Smooth muscle cell of the brain vasculature (primary cell): ENCODE data around the gene CC2D1A.
"Not testable (repeated sequence)": the region's sequence is repeated elsewhere in the genome, so short reads cannot be mapped to it uniquely, and the experiment has no call there.

Experiments
- DNase-seq: peaks from one replicate; pipeline ENCODE4 v3.0.0-alpha.2; 2012; ENCODE audit warnings: low read depth, low spot score

The CC2D1A gene

DNA sequence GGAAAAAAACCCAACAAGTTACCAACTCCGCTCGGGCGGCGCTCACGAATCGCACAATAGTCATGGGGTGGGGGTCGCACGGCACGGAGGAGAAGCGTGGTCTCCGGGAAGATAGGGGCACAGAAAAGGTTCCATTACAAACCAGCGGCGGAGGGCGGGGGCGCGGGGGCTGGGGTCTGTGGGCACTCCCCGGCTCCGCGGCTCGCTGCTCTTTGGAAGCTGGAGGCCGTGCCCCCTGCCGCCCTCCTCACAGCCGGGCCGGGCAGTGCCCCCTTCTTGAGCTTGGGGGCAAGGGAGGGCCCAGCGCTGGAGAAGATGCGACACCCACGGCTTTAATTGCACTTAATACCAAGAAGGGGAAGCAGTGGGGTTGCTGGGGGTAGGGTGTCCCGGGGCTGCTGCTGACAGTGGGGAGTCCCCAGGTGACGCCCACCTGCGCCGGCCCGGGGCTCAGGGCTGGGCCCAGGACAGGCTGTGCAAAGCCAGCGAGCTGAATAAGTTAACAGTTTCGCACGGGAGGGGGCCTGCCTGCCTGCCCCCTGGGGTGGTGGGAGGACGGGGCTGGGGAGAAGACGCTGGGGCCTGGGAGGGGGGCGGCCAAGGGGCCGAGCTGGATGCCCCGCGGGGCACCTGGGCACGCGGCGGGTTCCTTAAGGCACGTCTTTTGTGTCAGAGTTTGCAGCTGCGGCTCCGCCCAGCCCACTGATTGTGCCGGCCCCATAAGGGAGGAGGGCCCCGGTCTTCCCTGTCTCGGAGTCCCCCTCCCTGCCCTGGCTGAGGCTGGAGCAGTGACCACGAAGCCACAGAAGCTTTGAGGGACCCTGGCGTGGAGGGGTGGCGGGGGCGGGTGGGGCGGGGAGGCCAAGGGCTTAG, 56.1 kb downstream of the CC2D1A start:
- DNase-seq, result no peak

DNA sequence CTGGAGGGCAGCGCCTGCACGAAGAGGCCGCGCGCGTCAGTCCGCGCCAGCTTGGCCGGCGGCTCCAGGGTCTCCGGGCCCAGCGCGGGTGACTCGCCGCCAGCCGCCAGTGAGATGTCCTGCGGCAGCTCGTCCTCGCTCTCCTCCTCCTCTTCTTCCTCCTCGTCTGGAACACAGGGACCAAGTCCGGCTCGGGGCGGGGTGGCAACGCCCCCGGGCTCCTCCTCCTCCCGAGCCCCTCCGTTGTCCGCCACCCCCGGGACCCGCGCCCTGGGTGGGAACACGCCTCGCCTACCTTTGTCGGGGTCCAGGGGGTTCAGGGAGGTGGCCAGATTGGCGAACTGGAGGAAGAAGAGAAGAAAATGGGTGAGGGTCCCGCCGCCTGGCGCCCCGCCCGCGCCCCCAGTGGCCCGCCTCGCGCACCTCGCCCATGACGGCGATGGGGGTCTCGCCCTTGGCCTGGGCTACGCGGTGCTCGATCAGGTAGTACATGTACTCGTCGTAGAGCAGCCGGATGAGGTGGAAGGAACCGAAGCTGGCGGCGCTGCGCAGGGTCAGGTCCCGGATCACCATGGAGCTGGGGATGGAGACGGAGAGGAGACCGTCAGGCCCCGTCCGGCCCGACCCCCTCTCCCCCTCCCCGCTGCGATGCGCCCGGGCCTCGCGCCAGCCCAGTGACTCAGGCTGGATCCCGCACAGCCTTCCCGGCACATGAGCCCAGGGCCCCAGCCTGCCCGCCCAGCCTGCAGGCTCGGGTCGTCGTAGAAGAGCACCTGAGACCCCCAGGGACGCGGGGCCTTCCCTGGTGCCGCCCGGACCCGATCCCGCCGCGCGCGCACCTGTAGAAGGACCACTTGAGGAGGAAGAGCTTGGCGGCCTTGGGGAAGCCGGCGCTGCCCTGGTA, 57.0 kb downstream of the CC2D1A start:
- no peak for DNase-seq

- DNase-seq, result no peak
Observed at GRCh38 chr19:13963603-13964105, 57.7 kb downstream of the CC2D1A start.

DNA sequence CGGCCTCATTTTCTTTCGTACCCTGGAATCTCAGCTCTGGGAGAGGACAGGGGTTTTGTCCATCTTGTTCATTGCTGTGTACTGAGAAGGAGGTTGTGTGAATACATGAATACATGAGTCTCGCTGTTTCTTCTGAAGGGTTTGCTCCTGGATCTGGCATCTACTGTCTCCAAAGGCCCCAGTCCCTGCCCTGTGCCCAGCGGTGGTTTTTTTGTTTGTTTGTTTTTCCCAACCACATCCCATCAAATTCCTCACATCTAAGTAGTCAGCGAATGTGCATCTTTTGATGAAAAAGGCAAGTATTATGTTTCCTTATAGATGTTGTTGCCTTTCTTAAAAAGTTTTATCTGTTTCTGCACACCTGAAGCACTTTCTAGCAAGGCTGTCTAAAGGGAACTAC, 58.8 kb downstream of the CC2D1A start:
- peak; percentile 50 for DNase-seq

- DNase-seq, result no peak
Observed at GRCh38 chr19:13965377-13965896, 59.4 kb downstream of the CC2D1A start.

DNA sequence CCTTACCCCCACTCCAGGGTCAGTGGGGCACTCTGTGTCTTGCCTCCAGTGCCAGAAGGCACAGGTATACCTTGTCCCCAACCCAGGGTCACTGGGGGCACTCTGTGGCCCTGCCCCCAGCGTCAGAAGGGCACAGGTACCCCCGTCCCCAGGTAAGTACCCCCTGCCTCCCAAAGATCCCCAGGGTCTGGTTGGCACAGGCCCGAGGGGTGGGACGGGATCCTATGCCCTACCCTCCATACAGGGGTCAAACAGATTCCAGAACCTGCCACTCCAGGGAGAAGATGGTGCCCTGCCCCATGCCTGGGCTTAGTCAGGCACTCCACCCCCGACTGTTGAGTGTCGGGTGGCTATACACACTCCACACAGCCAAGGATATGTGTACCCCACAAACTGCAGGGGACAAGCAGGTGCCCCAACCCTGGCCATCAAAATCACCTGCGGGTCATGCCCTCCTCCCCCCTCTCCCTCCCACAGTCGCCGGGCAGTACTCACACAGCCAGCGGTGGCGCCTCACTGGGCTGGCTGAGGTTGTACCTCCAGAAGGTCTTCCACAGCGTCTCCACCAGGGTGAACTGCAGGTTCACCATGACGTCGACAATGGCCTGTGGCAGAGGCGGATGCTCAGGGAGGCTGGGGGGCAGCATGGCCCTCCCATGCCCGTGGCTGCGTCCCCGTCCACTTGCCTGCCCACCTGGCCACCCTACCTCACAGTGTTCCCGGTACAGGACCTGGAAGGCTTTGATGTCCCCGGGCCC, 60.1 kb downstream of the CC2D1A start:
- no peak for DNase-seq

DNA sequence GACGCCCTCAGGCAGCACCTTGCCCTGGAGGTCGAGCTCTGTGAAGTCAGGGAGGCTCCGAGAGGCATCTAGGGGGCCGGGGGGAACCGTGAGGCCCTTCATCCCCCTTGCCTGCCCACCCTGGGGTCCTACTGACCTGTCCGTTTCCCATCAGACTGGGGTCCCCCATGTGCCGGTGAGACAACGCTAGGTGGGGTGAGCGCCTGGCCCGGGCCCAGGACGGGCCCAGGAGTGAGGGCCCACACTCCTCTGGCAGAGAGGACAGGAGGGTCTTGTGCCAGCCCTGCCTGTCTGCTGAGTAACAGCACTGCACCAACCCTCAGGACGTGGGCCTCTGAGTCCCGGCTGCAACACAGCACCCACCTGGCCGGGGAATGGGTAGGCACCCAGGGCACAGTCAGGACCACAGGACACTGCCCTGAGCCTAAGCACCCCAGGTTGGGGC, 60.7 kb downstream of the CC2D1A start:
- DNase-seq, result no peak

- not testable (repeated sequence) for DNase-seq
Observed at GRCh38 chr19:13967206-13967605, 61.2 kb downstream of the CC2D1A start.

- DNase-seq, result no peak
Observed at GRCh38 chr19:13968383-13968935, 62.5 kb downstream of the CC2D1A start.

DNA sequence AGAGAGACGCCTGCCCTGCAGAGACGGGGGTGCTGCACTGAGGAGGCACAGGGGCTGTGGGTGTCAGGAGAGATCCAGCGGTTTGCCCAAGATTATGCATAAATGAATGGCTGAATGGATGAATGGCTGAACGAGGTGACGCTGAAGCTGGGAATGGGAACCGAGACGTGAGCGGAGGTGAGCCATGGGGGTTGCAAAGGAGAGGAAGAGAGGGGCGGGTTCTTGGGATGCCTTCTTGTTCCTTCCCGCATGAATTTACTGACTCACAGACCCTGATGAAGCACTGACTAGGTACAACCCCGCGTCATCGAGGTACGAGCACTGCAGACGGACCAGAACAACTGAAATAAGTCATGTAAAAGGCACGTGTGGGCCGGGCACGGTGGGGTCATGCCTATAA, 63.0 kb downstream of the CC2D1A start:
- no peak for DNase-seq

GRCh38 chr19:13969897-13970296, 63.9 kb downstream of the CC2D1A start:
- no peak for DNase-seq

- not testable (repeated sequence) for DNase-seq
Observed at GRCh38 chr19:13971868-13972267, 65.9 kb downstream of the CC2D1A start.

DNA sequence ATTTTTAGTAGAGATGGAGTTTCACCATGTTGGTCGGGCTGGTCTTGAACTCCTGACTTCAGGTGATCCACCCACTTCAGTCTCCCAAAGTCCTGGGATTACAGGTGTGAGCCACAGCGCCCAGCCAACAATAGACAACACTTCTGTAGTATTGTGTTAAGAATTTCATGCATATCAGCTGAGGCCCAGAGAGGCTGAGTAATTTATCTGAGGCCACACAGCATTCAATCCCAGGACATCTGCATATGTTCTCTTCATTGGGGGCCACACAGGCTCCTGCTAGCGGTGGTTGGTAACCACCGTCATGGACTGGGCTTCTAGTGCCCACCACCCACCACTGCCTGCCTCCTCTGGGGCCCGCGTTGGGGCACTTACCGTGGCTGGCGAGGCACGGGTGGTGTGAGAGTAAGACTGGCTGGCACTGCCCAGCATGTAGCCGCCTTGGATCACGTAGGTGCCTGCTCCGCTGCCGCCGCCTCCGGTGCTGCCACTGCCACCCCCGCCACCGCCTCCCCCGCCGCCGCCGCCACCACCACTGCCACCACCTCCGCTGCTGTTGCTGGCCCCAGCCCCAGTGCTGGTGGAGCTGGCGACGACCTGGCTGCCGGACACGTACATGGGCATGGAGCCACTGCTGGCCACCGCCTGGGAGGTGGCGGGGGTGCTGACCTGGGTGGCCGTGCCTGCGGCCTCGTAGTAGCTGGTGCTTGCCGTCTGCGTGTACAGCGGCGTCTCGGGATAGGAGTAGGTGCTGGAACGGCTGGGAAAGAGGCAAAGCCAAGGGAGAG, 66.6 kb downstream of the CC2D1A start:
- DNase-seq, result no peak

- DNase-seq, result not testable (repeated sequence)
Observed at GRCh38 chr19:13973479-13973878, 67.5 kb downstream of the CC2D1A start.

- DNase-seq, result no peak
Observed at GRCh38 chr19:13974073-13974472, 68.1 kb downstream of the CC2D1A start.

GRCh38 chr19:13975870-13976269, 69.9 kb downstream of the CC2D1A start:
- DNase-seq, result no peak

DNA sequence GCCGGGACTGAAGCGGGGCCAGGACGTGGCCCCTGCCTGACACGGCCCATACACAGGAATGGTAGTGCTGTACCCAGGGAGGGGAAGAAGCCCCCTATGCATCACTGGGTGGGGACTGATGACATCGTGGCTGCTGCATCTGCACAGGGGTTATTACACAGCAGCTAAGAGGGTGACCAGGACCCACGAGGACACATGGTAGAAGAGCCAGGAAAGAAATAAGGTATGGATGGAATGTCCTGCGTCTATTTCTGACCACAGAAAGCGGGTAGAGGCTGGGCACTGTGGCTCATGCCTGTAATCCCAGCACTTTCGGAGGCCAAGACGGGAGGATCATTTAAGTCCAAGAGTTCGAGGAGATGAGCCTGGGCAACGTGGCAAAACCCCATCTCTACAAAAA, 70.4 kb downstream of the CC2D1A start:
- no peak for DNase-seq

DNA sequence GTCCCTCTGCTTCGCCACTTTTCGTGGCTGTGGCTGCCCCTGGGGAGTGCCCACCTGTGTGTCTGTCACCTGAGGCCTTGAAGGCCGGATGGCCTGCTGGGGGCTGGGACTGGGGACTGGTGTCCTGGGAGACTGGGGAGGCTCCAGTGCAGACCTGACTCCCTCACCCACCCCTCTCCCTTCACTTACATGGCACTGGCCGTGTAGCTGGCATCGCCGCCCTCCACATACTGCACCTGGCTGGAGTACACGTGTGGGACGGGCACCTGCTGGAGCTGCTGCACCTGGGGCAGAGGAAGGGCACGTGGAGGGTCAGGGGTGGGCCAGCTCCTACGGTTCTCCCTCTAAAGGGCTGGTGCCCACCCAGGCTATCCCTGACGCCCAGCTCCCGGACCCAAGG, 71.8 kb downstream of the CC2D1A start:
- DNase-seq, result no peak

DNA sequence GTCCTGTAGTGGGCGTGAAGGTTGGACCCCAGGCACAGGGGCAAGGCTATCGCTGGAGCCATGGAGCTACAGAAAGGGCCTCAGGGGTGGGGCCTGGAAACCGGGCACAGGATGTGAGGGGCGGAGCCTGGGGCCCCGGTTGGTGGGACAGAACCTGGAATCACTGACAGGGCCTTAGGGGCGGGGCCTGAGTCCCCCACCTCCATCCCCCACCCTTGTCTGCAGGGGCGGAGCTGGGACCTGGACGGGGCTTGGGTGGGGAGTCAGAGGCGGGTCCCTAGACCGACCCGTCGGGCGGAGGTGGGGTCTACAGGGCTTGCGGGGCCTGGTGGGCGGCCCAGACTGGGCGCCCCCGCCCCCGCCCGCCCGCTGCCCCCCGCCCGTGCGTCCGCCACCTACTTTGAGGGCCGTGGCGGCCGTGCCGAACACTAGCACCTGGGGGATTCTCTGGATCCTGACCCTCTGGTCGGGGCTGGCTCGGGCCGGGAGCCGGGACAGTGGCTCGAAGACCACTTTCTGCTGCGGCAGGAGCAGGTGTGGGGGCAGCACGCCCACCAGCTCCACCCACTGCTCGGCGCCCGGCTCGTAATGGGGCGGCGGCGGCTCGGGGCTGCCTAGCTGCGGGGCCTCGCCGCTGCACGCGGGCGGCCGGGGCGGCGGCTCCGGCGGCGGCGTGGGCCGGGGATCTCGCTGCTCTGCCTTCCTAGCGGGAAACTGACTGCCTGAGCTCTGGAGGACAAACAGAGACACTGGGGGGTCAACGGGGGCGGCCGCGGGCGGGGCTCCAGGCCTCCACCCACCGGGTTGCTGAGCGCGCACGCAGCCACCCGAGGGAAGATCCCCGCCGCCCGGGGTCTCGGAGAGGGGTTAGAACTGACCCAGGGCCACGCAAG, 72.6 kb downstream of the CC2D1A start:
- no peak for DNase-seq
